ENCODE measurements around the gene C3.

The C3 gene

GRCh38 chr19:6744381-6745301 is 24.2 kb upstream of the C3 start:
- no peak for DNase-seq (ENCODE audit: low read depth in 3 of 3)

GRCh38 chr19:6743714-6744380 is 23.4 kb upstream of the C3 start:
- no peak for DNase-seq (ENCODE audit: low read depth in 3 of 3)

- DNase-seq (ENCODE audit: low read depth in 3 of 3) = no peak
Observed at GRCh38 chr19:6743066-6743465, 22.6 kb upstream of the C3 start.

- no peak for DNase-seq (ENCODE audit: low read depth in 3 of 3)
Observed at GRCh38 chr19:6740589-6741343, 20.3 kb upstream of the C3 start.

- no peak for DNase-seq (ENCODE audit: low read depth in 3 of 3)
Observed at GRCh38 chr19:6739883-6740588, 19.6 kb upstream of the C3 start.

GRCh38 chr19:6739390-6739882 is 19.0 kb upstream of the C3 start, which contains the start of gene TRIP10:
Gene TRIP10, plus strand, starts transcription at chr19:6739680. Its CDS starts 82 bp downstream, at chr19:6739762.
- peak; percentile 61 to 73 (median 68) for DNase-seq (ENCODE audit: low read depth in 3 of 3)

GRCh38 chr19:6738787-6739389 is 18.4 kb upstream of the C3 start:
- no peak for DNase-seq (ENCODE audit: low read depth in 3 of 3)

- peak; percentile 63 to 66 (median 64) for DNase-seq (ENCODE audit: low read depth in 3 of 3)
Observed at GRCh38 chr19:6737873-6738786, 17.7 kb upstream of the C3 start.

- DNase-seq (ENCODE audit: low read depth in 3 of 3) = peak; percentile 96 to 99 (median 98)
Observed at GRCh38 chr19:6737284-6737872, 16.9 kb upstream of the C3 start, which contains the start of gene GPR108. Gene GPR108, minus strand, starts transcription at chr19:6737580. Its CDS starts 4 bp downstream, at chr19:6737576.

- DNase-seq (ENCODE audit: low read depth in 3 of 3) = no peak
Observed at GRCh38 chr19:6736917-6737283, 16.4 kb upstream of the C3 start.

- DNase-seq (ENCODE audit: low read depth in 3 of 3) = peak; percentile 45 to 56 (median 50)
Observed at GRCh38 chr19:6736169-6736916, 15.9 kb upstream of the C3 start.

- DNase-seq (ENCODE audit: low read depth in 3 of 3) = no peak
Observed at GRCh38 chr19:6735181-6735911, 14.9 kb upstream of the C3 start.

GRCh38 chr19:6734096-6734696 is 13.7 kb upstream of the C3 start:
- DNase-seq (ENCODE audit: low read depth in 3 of 3) = no peak

- no peak for DNase-seq (ENCODE audit: low read depth in 3 of 3)
Observed at GRCh38 chr19:6733338-6734095, 13.1 kb upstream of the C3 start.

- DNase-seq (ENCODE audit: low read depth in 3 of 3) = no peak
Observed at GRCh38 chr19:6732803-6733337, 12.4 kb upstream of the C3 start.

GRCh38 chr19:6731822-6732221 is 11.4 kb upstream of the C3 start:
- DNase-seq (ENCODE audit: low read depth in 3 of 3) = no peak

Data from stimulated activated CD4-positive, alpha-beta T cell treated with anti-CD3 and anti-CD28 coated beads, TNF-alpha, amount 100 ng/mL, for 4 hours (primary cell).